Epithelial cell of proximal tubule (primary cell): ENCODE data around the gene FARP1. TPM values are rescaled to one million over a fixed set of nuclear protein-coding genes. Genes with fewer than 3 reads are reported as not detected.

ENCODE experiments used
- DNase-seq: peaks from one replicate; pipeline ENCODE4 v3.0.0-alpha.2; 2011; ENCODE audit warnings: low read depth
- H3K4me3 ChIP-seq: 2 replicates; pipeline ENCODE4 v1.5.1; 2011; ENCODE audit warnings: low read depth, mild to moderate bottlenecking, low read length
- total RNA-seq: library from RNA; depleted of rRNA; stranded (reverse); fragments of >200 nt; gene quantifications from 2 replicates; pipeline ENCODE4 v1.2.3, GENCODE V29; 2015
- TF ChIP-seq, protein P1 (sequence below): conservative IDR thresholded peaks from 2 replicates; pipeline ENCODE4 v1.5.1; 2012; ENCODE audit warnings: low read depth, mild to moderate bottlenecking, low read length

Gene FARP1
- total RNA-seq, 1 donor from 2014 or later = 97.0 TPM

DNA sequence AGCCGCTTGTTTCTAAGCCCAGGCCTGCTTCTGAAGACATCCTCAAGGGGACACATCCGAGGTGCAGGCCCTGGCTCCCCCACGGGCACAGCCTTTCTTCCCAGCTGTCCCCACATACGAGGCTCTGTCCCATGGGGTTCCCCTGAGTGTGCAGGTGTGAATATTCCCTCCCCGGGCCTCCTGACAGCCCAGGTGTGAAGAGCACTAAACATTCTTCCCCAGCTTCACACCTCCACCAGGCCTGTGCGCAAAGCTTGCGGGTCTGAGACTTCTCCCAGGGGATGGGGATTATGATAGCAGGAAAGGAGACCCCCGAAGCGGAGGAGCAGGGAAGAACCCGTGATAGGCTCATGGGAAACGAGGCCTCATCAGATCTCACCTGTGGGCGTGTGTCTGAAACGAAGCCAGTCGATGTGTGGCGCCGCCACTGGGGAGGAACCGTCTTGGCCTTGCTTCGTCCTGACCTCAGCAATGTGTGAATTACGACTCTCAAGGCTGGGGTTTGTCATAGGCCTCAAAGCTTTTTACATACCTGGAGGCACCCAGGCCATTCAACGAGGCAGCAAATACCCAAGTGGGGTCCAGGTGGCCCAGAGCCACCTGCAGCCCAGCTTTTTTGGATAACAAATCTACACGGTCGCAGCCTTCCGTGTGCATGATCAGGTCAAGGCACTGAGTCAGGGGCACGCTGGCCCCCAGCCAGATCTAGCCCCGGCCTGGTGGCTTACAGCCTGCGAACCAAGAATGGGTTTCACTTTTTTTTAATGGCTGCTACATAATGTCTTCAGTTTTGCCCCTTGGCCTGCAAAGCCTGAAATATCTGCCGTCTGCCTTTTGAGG is 299.7 kb downstream of the FARP1 start:
- TF ChIP-seq, protein P1, sequence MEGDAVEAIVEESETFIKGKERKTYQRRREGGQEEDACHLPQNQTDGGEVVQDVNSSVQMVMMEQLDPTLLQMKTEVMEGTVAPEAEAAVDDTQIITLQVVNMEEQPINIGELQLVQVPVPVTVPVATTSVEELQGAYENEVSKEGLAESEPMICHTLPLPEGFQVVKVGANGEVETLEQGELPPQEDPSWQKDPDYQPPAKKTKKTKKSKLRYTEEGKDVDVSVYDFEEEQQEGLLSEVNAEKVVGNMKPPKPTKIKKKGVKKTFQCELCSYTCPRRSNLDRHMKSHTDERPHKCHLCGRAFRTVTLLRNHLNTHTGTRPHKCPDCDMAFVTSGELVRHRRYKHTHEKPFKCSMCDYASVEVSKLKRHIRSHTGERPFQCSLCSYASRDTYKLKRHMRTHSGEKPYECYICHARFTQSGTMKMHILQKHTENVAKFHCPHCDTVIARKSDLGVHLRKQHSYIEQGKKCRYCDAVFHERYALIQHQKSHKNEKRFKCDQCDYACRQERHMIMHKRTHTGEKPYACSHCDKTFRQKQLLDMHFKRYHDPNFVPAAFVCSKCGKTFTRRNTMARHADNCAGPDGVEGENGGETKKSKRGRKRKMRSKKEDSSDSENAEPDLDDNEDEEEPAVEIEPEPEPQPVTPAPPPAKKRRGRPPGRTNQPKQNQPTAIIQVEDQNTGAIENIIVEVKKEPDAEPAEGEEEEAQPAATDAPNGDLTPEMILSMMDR = no peak
- no peak overlapping the region for H3K4me3 ChIP-seq
- no peak for DNase-seq

DNA sequence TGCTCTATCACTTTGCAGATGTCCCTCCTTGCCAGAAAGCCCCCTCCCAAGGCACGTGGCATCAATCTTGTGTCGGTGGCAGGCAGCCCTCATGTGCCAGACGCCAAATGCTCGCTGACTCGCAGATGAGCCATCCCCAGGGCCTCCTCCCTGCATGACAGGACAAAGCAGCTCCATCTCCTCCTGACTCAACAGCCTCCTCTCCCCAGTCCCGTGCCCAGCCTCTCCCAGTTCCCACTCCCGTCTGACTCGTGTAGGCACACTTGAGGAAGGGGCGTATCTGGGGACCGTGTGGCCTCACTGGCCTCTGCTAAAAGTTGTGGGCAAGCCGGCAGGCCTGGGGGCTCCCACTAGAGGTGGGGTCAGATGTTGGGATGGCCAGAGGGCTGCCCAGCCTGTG is 300.4 kb downstream of the FARP1 start:
- no peak overlapping the region for H3K4me3 ChIP-seq
- TF ChIP-seq, protein P1 = no peak
- DNase-seq = peak; percentile 22

- H3K4me3 ChIP-seq = no peak overlapping the region
- DNase-seq = no peak
- TF ChIP-seq, protein P1 = no peak
Observed at GRCh38 chr13:98443800-98444325, 301.0 kb downstream of the FARP1 start.

DNA sequence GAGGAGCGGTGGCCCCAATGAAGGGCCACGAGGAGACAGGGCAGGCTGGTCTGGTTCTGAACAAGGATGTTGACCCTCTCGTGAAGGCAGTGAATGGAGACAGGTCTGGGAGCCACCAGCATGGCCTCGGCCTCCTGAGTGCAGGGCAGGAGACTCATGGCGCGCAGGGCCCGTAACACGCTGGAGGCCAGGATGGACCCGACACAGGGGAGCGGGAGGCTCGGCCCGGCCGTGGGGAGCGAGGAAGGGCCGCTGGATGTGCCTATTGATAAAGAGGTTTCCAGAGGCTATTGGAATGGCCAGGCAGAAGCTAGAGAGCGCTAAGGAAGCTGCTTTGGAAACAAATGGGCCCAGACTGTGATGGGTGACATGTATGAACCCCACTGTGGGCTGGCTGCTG is 301.5 kb downstream of the FARP1 start:
- DNase-seq = no peak
- H3K4me3 ChIP-seq = no peak overlapping the region
- TF ChIP-seq, protein P1 = no peak

- no peak for DNase-seq
- TF ChIP-seq, protein P1 = peak; percentile 87
- no peak overlapping the region for H3K4me3 ChIP-seq
Observed at GRCh38 chr13:98445340-98446233, 302.7 kb downstream of the FARP1 start.

DNA sequence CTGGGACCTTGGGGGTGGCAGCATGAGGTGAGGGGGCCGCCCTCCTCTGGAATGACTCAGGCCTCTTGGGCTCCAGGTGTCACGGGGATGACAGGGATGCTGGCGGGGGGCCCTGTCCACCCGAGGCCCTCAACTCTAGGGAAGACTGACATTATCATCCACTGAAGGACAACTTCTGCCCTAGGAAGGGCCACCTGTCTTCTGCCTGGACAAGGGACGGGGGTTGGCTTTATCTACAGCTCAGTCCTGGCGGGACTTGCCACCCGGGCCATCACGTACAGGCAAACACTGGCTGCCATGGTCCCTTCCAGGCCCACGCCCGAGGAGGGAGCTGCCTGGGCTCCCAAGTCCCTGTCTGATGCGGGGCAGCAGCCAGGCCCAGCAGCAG is 303.3 kb downstream of the FARP1 start:
- H3K4me3 ChIP-seq = no peak overlapping the region
- TF ChIP-seq, protein P1 = no peak
- no peak for DNase-seq
